NCI-H446 treated with DMSO at 0.1 percent for 48 hours (cell line): ENCODE measurements around the gene CTDSPL.
"Not testable (repeated sequence)": the region's sequence is repeated elsewhere in the genome, so short reads cannot be mapped to it uniquely, and the experiment has no call there.

Experiments used
- DNase-seq: peaks from one replicate; lab custom pipeline; 2025; lab: John Stamatoyannopoulos, UW

The CTDSPL gene

GRCh38 chr3:38019658-38020341 lies 158.1 kb downstream of the CTDSPL start:
- no peak for DNase-seq

DNA sequence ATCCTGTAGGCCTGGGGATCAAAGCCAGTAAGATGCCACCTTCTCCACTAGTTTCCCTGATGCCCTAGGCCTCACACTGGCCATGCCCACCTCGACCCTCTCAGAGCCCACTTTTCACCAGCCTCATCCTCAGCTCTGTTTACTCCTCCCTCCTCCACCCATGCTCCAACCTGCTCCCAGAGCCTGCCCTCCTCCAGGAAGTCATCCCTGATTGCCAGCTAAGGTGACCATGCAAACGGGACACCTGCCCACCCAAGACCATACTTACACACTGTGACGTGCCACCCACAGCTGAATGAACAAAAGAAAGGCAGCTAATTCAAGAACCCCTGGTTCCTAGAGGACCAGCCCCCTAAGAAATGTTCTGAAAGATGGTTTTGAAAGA lies 158.7 kb downstream of the CTDSPL start:
- no peak for DNase-seq

- no peak for DNase-seq
These were observed 159.5 kb downstream of the CTDSPL start for GRCh38 chr3:38021196-38021595.

DNA sequence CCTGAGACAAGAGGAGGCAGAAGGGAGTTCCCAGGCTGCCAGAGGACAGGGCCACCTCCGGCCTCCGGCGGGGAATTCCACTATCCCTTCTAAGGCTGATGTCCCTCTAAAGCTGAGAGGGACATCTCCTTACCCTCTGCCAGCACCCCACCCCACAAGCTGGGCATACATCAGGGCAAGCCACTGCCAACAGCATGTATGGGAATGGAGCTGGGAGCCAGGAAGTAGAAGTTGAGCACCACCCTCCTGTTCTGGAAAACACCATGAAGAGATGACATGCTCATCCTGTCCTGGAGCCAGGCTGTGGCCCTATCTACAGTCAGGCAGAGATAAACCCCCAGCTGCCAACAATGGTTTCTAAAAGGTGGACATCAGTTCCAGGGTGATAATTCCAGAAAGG lies 160.6 kb downstream of the CTDSPL start:
- no peak for DNase-seq

DNA sequence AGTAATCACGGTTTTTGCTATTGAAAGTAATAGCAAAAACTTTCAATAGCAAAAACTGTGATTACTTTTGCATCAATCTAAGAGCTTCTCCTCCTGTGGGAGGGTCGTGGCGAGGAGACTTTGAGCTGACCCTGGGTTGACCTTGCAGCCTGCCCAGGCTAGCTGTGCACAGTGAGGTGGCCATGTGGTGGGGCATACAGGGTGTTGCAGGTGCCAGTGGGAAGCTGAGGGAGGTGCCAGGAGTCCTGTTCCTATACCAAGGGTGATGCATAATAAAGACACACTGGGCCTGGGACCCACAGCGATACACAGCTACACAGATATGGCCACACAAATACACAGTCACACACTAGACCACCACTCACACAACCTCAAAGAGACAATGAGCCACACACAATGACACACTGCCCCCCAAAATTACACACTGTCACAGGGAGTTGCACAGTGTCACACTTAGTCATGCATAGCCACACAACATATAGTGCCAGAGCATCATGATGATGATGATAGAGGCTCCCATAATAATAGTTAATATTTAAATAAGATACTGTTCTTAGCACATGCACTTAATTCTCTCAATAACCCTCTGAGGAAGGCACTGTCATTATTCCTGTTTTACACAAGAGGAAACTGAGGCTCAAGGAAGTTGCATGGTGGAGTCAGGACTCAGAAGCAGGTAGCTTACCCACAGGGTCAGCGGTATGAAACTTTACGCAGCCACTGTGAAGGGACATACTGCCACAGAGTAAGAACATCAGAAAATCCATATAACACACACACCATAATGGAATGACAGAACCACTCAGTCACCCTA lies 161.4 kb downstream of the CTDSPL start:
- no peak for DNase-seq

GRCh38 chr3:38026856-38027255 lies 165.2 kb downstream of the CTDSPL start:
- DNase-seq: no peak

DNA sequence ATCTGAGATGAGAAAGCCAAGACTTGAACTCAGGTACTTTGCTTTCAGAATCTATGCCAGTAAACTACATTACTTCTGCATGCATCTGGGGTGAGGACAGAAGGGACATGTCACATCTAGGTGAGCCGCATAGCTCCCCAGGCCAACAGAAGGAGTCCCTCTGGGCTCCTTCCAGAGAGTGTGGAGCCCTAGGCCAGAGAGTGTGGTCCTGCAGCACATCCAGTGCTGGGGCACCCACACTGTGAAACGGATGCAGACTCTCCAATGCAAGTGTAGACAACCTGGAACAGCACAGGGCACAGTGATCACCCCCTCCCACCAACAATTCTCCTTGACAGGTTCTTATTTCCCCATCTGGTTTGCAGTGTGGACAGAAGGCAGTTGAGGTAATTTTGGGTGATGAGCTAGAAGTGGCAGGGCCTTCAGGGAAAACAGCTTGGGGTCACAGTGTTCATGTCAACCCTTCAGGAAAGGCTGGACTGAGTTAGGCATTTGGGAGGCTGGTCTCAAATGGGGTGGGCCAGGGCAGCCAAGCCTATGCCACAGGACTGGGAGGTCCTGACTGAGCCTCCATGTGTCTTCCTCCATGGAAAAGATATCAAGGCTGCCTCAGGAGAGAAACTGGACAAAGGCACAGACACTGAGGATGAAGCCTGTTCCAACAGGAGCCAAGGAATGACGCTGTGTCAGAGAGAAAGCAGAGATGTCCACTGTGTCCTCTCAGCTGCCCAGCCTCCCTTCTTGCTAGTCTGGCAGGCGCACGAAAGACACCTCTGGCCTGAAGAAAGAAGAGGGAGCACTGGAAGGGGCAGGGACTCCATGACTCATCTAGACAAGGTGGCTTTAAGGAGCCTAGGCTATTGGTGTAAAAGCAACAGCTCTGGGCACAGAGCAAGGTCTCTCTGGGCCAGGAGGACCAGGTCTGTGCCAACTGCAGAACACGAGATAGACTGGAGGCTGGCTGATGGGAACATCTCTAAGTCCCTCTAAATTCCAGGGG lies 166.1 kb downstream of the CTDSPL start:
- no peak for DNase-seq

- no peak for DNase-seq
These were observed 167.1 kb downstream of the CTDSPL start for GRCh38 chr3:38028621-38029361.

GRCh38 chr3:38029400-38030125 lies 167.9 kb downstream of the CTDSPL start, which contains the start of gene PLCD1:
TSS of gene PLCD1 (minus strand) at chr3:38029642. CDS start at chr3:38029539, 103 bp downstream.
- no peak for DNase-seq

- no peak for DNase-seq
These were observed 168.7 kb downstream of the CTDSPL start for GRCh38 chr3:38030126-38031021.

DNA sequence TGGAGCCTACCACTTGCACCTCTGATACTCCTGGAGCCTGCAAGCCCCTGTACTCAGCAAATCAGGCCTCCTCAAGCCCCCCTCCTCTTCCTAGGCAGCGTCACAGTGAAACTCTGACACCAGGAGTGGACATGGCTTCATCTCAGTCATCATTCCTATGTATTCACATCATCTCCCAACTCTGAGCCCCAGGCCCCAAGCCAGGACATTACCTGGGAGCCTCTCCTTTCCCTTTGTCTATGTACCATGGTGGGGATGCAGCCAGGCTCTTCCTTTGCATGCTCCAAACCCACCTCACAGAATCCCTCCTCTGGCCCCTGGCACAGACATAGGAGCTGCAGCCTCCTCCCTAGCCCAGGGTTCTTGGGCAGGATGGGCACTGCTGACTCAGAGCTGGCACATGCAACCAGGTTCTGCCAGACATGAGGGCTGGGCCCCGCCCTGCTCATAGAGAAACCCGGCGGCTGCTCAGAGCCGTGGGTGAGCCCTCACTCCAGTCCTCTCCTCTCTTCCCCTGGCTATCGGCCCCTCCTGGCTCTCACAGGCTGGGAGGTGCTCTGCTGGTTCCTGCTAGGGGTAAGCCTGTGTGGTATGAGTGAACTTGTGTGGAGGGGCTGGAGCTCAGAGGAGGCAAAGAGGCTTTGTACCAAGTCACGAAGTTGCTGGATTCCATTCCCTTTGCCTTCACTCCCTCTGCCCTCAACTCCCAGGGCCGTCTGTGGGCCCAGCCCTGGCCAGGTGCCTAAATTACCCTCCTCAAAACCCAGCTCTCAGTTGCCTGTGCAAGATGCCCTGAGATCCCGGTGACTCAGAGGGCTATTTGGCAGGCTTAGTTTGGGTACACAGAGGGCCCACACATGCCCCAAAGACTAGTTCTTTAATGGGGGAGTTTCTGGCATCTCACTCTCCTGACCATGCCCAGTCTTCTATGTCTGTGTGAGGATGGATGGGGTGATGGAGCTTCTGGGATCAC lies 169.6 kb downstream of the CTDSPL start:
- peak; percentile 43 for DNase-seq

- no peak for DNase-seq
These were observed 170.7 kb downstream of the CTDSPL start for GRCh38 chr3:38032328-38032865.

- not testable (repeated sequence) for DNase-seq
These were observed 171.9 kb downstream of the CTDSPL start for GRCh38 chr3:38033586-38033985.
